HepG2 (cell line): ENCODE measurements around the gene COL9A3. TPM values are rescaled to one million over a fixed set of nuclear protein-coding genes. Genes with fewer than 3 reads are reported as not detected.

Experiments
- E2F5 ChIP-seq: sonication (generic); formaldehyde crosslinking; conservative IDR thresholded peaks from 2 replicates; pipeline ENCODE4 v1.4.0; 2020; ENCODE audit warnings: missing genetic modification reagents
- ELF1 ChIP-seq: sonication (generic); formaldehyde crosslinking; IDR thresholded peaks from 2 replicates; pipeline ENCODE4 v1.4.0; 2020; ENCODE audit warnings: missing genetic modification reagents
- FOXA1 ChIP-seq, 2 experiments: fragments of 450-650 bp in 1 of 2; sonication (generic) in 1 of 2; formaldehyde crosslinking in 1 of 2; IDR thresholded peaks; 2 replicates each; pipeline versions ENCODE4 v1.4.0 to v1.6.1; 2016 to 2020; ENCODE audit warnings: missing genetic modification reagents in 1 of 2
- KLF13 ChIP-seq: sonication (generic); formaldehyde crosslinking; IDR thresholded peaks from 2 replicates; pipeline ENCODE4 v1.4.0; 2020; ENCODE audit warnings: mild to moderate bottlenecking, missing genetic modification reagents
- PLSCR1 ChIP-seq: sonication (generic); formaldehyde crosslinking; IDR thresholded peaks from 2 replicates; pipeline ENCODE4 v1.5.0; 2020; ENCODE audit warnings: missing genetic modification reagents, mild to moderate bottlenecking, borderline replicate concordance
- TRIM22 ChIP-seq: fragments of 450-650 bp; IDR thresholded peaks from 2 replicates; pipeline ENCODE4 v1.6.1; 2017
- ZBTB40 ChIP-seq, 2 experiments: fragments of 450-650 bp in 1 of 2; sonication (generic) in 1 of 2; formaldehyde crosslinking in 1 of 2; IDR thresholded peaks; 2 replicates each; pipeline versions ENCODE4 v1.6.1 to v1.8.0; 2016 to 2022; ENCODE audit warnings: antibody characterized with exemption in 1 of 2, mild to moderate bottlenecking in 1 of 2, missing genetic modification reagents in 1 of 2
- ZNF292 ChIP-seq: sonication (generic); formaldehyde crosslinking; IDR thresholded peaks from 2 replicates; pipeline ENCODE4 v1.8.1; 2022; ENCODE audit warnings: mild to moderate bottlenecking, low read depth, missing genetic modification reagents, borderline replicate concordance
- ZNF333 ChIP-seq: sonication (generic); formaldehyde crosslinking; IDR thresholded peaks from 2 replicates; pipeline ENCODE4 v1.4.0; 2020; ENCODE audit warnings: mild to moderate bottlenecking, missing genetic modification reagents, borderline replicate concordance
- ZNF33B ChIP-seq: sonication (generic); formaldehyde crosslinking; IDR thresholded peaks from 2 replicates; pipeline ENCODE4 v1.5.1; 2020; ENCODE audit warnings: mild to moderate bottlenecking, missing genetic modification reagents
- ZNF598 ChIP-seq: sonication (generic); formaldehyde crosslinking; IDR thresholded peaks from 2 replicates; pipeline ENCODE4 v1.5.1; 2020; ENCODE audit warnings: mild to moderate bottlenecking, missing genetic modification reagents, borderline replicate concordance
- polyA plus RNA-seq, 8 experiments: library from polyadenylated mRNA; depleted of rRNA in 3 of 8; stranded (reverse) in 7 of 8; unstranded in 1 of 8; fragments of >200 nt; fragmentation: Illumina TruSeq in 4 of 8; extraction: Trizol in 4 of 8; gene quantifications; 2 replicates each; pipeline versions ENCODE4 v1.2.1 to v1.2.3, GENCODE V29; 2011 to 2016; ENCODE audit warnings: low read depth in 4 of 8, missing spikeins in 1 of 8, mixed read lengths in 1 of 8; ENCODE audit not compliant: insufficient read depth in 1 of 8
- total RNA-seq, 5 experiments: library from RNA; depleted of rRNA; stranded (reverse); fragments of >200 nt; fragmentation: Illumina TruSeq; extraction: Trizol; gene quantifications; 2 replicates each; pipeline ENCODE4 v1.2.3, GENCODE V29; 2016; ENCODE audit warnings: low read depth in 1 of 5

Gene COL9A3
- total and polyA plus RNA-seq, 2 of the 13 experiments (the other 11 are each of a cell fraction or from before 2014, with no cell fraction given): 155 to 204 TPM

GRCh38 chr20:62824476-62825332 is 7.9 kb downstream of the COL9A3 start (continued):
- TF ChIP-seq ZBTB40 (IDR thresholded peaks at IDR 0.05): no peak
- TF ChIP-seq ZBTB40 (CRISPR knock-in tag; IDR thresholded peaks at IDR 0.05): no peak
- no peak; the same call in 1 of the 2 replicates for TF ChIP-seq ZNF292 (CRISPR knock-in tag)
- no peak for TF ChIP-seq E2F5 (CRISPR knock-in tag)
- TF ChIP-seq ZNF598 (CRISPR knock-in tag): no peak
- no peak for TF ChIP-seq ZNF33B (CRISPR knock-in tag)
- no peak for TF ChIP-seq PLSCR1 (CRISPR knock-in tag)
- no peak for TF ChIP-seq TRIM22
- TF ChIP-seq KLF13 (CRISPR knock-in tag): 0 out of 2 replicates have a peak, but pooled peaks have one; percentile 39
- no peak for TF ChIP-seq ZNF333 (CRISPR knock-in tag)
- TF ChIP-seq ELF1 (CRISPR knock-in tag): 0 out of 2 replicates have a peak, but pooled peaks have one; percentile 10
- TF ChIP-seq FOXA1 (IDR thresholded peaks at IDR 0.05): no peak
- TF ChIP-seq FOXA1 (CRISPR knock-in tag; IDR thresholded peaks at IDR 0.05): no peak
